RPMI7951 (cell line): ENCODE results near the gene SH3TC1. TPM values are rescaled to one million over a fixed set of nuclear protein-coding genes. Genes with fewer than 3 reads are reported as not detected.
A peak's percentile ranks its signal among the peaks of the same experiment; 100 is the strongest.

Experiments
- DNase-seq: peaks from one replicate; pipeline ENCODE4 v3.0.0-alpha.2; 2012; ENCODE audit warnings: low read depth
- total RNA-seq: library from RNA; depleted of rRNA; stranded (reverse); fragments of >200 nt; shearing (Covaris generic); gene quantifications from 2 replicates; pipeline ENCODE4 v1.2.3, GENCODE V29; 2014

The SH3TC1 gene
- total RNA-seq, 1 experiment from 2014 or later: 6.6 TPM

GRCh38 chr4:8260656-8261111 is 61.6 kb downstream of the SH3TC1 start:
- peak; percentile 71 for DNase-seq

GRCh38 chr4:8261851-8262535 is 62.9 kb downstream of the SH3TC1 start:
- DNase-seq: peak; percentile 72

GRCh38 chr4:8262637-8263322 is 63.7 kb downstream of the SH3TC1 start:
- DNase-seq: no peak

GRCh38 chr4:8263397-8263796 is 64.3 kb downstream of the SH3TC1 start:
- no peak for DNase-seq

- no peak for DNase-seq
Measured at GRCh38 chr4:8264106-8264505, 65.0 kb downstream of the SH3TC1 start.

- no peak for DNase-seq
Measured at GRCh38 chr4:8265171-8265929, 66.3 kb downstream of the SH3TC1 start.

- DNase-seq: no peak
Measured at GRCh38 chr4:8266088-8266487, 67.0 kb downstream of the SH3TC1 start.

- DNase-seq: no peak
Measured at GRCh38 chr4:8266508-8266907, 67.4 kb downstream of the SH3TC1 start.

- peak; percentile 57 for DNase-seq
Measured at GRCh38 chr4:8267077-8267476, 68.0 kb downstream of the SH3TC1 start.

GRCh38 chr4:8268211-8268610 is 69.1 kb downstream of the SH3TC1 start:
- no peak for DNase-seq

- no peak for DNase-seq
Measured at GRCh38 chr4:8268901-8269534, 69.9 kb downstream of the SH3TC1 start.

GRCh38 chr4:8269535-8270417 is 70.7 kb downstream of the SH3TC1 start, which contains the start of gene HTRA3:
HTRA3 (plus strand) TSS chr4:8269754; CDS start chr4:8269969, 215 bp downstream.
- peak; percentile 54 for DNase-seq

- no peak for DNase-seq
Measured at GRCh38 chr4:8270418-8270771, 71.3 kb downstream of the SH3TC1 start.

- DNase-seq: no peak
Measured at GRCh38 chr4:8270912-8271815, 72.1 kb downstream of the SH3TC1 start.

- DNase-seq: no peak
Measured at GRCh38 chr4:8271821-8272220, 72.7 kb downstream of the SH3TC1 start.

GRCh38 chr4:8272472-8273428 is 73.7 kb downstream of the SH3TC1 start:
- DNase-seq: peak; percentile 46

GRCh38 chr4:8273450-8273849 is 74.4 kb downstream of the SH3TC1 start:
- no peak for DNase-seq

- DNase-seq: no peak
Measured at GRCh38 chr4:8274066-8274652, 75.1 kb downstream of the SH3TC1 start.
